Measurements from ENCODE around the gene CDCP1.

DNA sequence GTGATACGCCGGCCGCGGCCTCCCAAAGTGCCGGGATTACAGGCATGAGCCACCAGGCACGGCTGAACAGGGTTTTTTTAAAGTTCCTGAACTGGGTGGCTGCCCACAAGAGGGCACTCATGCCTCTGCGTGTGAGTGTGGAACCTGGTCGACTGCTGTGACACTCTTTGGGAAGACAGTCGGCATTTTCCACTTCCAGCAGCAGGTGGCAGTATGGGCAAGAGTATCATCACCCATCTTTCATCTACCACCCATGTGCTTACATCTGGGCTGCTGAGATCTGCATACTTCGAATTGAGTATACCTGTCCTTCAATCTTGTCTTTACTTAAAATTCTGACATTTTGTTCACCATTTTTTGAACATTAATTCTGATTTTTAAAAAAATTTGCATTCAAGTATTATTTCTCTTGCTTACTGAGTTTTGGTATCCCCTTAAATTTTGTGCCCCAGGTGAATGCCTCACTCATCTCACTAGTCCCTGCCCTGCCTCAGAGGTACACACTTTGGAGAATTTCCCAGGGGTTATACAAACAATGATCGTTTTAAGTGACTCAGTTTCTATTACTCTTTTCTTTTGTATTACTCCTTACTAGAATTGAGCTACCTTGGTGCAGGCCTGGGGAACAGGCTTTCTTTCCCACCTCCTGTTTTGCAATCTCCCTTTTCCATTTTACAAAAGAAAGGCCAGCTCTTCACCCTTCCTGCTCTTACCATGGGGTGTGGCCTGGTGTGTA lies 108.3 kb downstream of the CDCP1 start:
- TF ChIP-seq CTCF (IDR thresholded peaks at IDR 0.05; ENCODE audit: insufficient read depth, low read length): peak; percentile 99
- TF ChIP-seq, protein P1, sequence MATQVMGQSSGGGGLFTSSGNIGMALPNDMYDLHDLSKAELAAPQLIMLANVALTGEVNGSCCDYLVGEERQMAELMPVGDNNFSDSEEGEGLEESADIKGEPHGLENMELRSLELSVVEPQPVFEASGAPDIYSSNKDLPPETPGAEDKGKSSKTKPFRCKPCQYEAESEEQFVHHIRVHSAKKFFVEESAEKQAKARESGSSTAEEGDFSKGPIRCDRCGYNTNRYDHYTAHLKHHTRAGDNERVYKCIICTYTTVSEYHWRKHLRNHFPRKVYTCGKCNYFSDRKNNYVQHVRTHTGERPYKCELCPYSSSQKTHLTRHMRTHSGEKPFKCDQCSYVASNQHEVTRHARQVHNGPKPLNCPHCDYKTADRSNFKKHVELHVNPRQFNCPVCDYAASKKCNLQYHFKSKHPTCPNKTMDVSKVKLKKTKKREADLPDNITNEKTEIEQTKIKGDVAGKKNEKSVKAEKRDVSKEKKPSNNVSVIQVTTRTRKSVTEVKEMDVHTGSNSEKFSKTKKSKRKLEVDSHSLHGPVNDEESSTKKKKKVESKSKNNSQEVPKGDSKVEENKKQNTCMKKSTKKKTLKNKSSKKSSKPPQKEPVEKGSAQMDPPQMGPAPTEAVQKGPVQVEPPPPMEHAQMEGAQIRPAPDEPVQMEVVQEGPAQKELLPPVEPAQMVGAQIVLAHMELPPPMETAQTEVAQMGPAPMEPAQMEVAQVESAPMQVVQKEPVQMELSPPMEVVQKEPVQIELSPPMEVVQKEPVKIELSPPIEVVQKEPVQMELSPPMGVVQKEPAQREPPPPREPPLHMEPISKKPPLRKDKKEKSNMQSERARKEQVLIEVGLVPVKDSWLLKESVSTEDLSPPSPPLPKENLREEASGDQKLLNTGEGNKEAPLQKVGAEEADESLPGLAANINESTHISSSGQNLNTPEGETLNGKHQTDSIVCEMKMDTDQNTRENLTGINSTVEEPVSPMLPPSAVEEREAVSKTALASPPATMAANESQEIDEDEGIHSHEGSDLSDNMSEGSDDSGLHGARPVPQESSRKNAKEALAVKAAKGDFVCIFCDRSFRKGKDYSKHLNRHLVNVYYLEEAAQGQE (IDR thresholded peaks at IDR 0.05; ENCODE audit: insufficient replicate concordance, low read depth): no peak
